HTERT RPE-1 (cell line): Measurements from ENCODE around the gene MAP2K2.
"Not testable (repeated sequence)": the region's sequence is repeated elsewhere in the genome, so short reads cannot be mapped to it uniquely, and the experiment has no call there.

Experiments
- in situ Hi-C: fragments of 300-500 bp; cut with MboI; formaldehyde crosslinking; loops from 4 replicates; pipeline ENCODE4 v1.14.3; 2020; ENCODE audit warnings: low sequenced_read_pairs

MAP2K2 gene

GRCh38 chr19:4123615-4124568 is at the start of gene MAP2K2:
TSS of gene MAP2K2 (minus strand) at chr19:4124122. CDS start at chr19:4123875, 247 bp downstream.
- in situ Hi-C loops: no loop called here

- in situ Hi-C loops: no loop called here
These were observed 49.0 kb upstream of the MAP2K2 start for GRCh38 chr19:4172861-4173473.

DNA sequence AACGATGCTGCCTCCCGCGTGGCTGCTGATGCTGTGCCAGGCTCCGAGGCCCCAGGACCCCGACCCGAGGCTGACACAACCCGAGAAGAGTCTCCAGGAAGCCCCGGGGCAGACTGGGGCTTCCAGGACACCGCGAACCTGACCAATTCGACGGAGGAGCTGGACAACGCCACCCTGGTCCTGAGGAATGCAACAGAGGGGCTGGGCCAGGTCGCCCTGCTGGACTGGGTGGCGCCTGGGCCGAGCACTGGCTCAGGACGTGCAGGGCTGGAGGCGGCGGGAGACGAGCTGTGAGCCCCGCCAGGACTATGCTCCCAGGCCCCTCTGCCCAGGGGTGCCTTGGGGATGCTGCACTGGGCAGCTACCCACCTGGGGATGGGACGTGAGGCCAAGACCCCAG is 47.8 kb upstream of the MAP2K2 start:
- in situ Hi-C loops: no loop called here

DNA sequence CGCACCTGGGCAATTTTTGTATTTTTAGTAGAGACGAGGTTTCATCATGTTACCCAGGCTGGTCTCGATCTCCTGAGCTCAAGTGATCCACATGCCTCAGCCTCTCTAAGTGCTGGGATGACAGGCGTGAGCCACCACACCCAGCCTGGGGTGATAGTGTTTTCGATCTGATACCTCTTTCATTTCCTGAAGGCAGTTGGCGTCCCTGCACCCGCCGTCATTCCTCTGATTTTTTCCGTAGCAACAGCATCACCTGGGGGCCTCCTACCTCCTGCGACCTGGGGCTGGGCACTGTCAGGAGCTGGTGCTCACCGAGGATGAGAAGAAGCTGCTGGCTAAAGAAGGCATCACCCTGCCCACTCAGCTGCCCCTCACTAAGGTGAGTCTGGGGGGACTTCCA is 40.3 kb upstream of the MAP2K2 start:
- in situ Hi-C loops: no loop called here

- in situ Hi-C loops: no loop called here
These were observed 37.6 kb upstream of the MAP2K2 start for GRCh38 chr19:4161415-4162077.

DNA sequence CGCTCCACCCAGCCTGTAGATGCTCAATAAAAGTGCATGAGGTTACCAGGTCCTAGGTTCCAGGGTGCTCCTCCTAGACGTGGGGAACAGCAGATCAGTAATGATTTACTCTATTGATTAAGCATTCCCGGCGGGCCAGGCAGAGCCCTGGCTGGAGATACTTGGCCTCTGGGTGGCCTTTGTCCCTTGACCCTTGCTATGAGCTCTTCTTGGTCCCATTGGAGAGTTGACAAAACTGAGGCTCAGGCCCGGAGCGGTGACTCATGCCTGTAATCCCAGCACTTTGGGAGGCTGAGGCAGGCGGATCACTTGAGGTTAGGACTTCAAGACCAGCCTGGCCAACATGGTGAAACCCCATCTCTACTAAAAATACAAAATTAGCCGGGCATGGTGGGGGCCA is 34.0 kb upstream of the MAP2K2 start:
- in situ Hi-C loops: not testable (repeated sequence)

GRCh38 chr19:4157164-4157563 is 33.2 kb upstream of the MAP2K2 start:
- in situ Hi-C loops: no loop called here

DNA sequence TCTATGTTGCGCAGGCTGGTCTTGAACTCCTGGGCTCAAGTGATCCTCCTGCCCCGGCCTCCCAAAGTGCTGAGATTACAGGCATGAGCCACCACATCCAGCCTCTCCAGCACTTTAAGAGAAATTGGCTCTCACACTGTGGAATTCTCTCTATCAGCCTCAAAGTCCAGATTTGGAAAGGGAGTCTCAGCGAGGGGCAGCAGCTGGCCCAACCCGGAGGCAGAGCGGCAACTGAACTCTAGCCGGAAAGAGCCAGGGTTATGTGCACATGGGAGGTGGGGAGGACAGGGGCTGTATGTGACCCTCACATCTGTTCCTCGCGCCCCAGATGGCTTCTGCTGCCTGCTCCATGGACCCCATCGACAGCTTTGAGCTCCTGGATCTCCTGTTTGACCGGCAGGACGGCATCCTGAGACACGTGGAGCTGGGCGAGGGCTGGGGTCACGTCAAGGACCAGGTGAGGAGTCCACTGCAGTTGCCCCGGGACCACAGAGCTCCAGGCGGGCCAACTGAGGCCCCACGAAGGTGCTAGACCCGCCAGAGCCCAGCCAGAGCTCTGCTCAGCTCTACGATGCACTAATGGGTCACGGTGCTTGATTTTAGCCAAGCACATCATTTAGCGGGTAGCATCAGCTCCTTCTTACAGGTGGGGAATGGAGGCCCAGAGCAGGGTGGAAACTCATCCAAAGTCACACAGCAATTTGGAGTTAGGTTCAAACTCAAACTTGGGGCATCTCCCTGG is 30.8 kb upstream of the MAP2K2 start:
- in situ Hi-C loops: no loop called here

DNA sequence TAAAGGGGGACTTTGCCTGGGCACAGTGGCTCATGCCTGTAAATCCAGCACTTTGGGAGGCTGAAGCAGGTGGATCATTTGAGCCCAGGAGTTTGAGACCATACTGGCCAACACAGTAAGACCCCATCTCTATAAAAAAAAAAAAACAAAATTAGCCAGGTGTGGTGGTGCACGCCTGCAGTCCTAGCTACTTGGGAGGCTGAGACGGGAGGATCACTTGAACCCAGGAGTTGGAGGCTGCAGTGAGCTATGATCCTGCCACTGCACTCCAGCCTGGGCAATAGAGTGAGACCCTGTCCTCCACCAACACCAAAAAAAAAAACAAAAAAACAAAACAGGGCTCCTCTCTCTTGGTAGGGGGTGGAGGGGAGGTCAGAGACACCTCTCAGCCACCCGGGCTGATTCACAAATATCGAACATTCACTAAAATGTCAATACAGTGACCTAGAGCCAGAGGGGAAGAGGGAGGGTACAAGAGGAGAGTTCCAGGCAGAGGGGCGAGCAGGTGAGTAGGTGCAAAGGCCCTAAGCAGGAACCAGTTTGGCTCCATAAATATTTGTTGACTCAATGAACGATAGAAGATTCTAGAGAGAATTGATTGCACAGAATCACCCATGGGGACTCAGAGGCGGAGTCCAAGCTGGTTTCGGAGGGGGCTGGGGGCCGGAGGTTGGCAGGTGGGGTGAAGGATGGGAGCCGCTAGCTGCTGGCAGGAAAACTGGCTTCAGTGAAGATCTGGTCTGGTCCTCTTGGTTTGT is 28.5 kb upstream of the MAP2K2 start:
- in situ Hi-C loops: no loop called here

GRCh38 chr19:4151623-4152022 is 27.7 kb upstream of the MAP2K2 start:
- in situ Hi-C loops: no loop called here

DNA sequence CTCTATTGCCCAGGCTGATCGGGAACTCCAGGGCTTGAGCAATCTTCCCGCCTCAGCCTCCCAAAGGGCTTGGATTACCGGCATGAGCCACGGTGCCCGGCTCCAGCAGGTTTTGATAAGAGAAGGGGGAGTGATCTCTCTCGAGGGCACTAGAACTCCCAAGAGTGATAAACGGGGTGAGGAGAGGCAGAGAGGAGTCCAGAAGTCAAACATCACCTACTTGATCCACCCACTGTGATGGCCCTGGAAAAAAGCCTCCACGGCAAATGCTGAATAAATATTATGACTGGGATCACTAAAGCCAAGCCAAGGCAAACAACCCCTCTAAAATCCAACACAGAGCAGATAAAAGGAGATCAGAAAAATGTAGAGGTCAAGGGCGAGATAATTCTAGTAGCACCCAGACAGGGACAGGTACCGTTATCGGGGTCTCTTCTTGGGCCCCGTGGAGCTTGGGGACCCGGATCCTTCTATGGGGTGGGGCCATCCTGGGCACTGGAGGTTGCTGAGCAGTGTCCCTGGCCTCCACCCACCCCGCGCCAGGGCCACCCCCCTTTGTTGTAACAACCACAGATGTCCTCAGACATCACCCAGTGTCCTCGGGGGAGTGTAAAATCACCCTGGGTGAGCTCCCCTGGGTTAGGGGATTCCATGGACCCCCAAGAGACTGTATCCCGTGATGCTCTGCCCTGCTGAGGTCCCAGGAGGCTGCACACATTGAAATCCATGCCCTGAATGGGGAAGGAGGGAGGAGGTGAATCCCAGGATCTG is 25.8 kb upstream of the MAP2K2 start:
- in situ Hi-C loops: no loop called here

DNA sequence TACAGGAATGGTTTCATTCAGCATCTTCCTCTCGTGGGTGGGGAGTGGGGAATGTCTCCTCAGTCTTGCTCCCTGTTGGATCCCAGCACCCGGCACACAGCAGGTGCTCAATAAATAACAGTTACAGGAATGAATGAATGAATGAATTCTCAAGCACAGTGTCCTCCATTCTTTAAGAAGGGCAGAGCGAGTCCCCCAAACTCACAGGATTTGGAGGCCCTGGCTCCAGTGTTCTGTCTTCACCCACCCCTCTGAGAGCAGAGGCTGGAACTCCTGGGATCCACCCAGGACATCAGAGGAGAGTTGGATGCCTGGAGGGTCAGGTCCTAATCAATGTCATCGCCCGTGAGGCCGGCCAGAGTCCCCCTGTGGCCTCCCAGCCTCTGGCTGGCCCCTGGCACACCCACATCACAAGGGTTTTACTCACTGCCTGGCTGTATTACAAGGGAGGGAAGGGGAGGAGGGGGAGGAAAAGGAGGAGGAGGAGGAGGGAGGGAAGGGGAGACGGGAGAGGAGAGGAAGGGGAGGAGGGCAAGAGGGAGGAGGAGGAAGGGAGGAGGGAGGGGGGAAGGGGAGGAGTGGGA is 20.8 kb upstream of the MAP2K2 start:
- in situ Hi-C loops: no loop called here

GRCh38 chr19:4142916-4143315 is 19.0 kb upstream of the MAP2K2 start:
- in situ Hi-C loops: not testable (repeated sequence)

DNA sequence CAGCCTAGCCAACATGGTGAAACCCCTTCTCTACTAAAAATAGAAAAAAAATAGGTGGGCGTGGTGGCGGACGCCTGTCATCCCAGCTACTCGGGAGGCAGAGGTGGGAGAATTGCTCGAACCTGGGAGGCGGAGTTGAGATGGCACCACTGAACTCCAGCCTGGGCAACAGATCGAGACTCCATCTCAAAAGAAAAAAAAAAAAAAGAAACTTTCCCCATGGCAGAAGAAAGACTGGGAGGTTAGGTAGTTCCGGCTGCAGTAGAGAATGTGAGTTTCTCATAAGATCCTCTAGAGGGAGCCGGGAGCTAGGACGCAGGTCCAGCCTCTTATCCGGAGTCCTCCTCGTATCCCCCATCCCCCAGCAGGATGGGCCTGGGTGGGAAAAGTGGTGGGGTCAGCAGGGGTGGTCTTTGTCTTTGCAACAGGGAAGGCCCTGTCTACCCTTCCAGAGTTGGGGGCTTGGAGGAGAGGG is 16.4 kb upstream of the MAP2K2 start:
- in situ Hi-C loops: no loop called here

GRCh38 chr19:4139614-4140236 is 15.8 kb upstream of the MAP2K2 start:
- in situ Hi-C loops: no loop called here

- in situ Hi-C loops: no loop called here
These were observed 14.5 kb upstream of the MAP2K2 start for GRCh38 chr19:4138445-4138844.

DNA sequence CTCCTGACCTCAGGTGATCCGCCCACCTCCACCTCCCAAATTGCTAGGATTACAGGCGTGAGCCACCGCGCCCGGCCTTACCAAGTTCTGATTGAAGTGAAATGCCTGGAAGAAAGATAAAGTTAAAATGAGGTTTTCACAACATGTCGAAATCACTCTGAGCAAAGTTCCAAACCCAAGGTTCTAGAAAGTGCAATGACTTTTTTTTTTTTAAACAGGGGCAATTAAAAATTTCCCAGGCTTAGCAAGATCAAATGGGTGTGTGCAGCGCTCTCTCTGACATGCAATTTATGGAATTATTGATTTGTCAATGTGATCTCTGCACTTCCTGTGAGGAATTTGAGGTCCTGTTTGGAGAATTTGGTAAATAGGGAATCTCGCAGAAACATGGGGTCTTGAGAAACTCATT is 12.8 kb upstream of the MAP2K2 start:
- in situ Hi-C loops: no loop called here

DNA sequence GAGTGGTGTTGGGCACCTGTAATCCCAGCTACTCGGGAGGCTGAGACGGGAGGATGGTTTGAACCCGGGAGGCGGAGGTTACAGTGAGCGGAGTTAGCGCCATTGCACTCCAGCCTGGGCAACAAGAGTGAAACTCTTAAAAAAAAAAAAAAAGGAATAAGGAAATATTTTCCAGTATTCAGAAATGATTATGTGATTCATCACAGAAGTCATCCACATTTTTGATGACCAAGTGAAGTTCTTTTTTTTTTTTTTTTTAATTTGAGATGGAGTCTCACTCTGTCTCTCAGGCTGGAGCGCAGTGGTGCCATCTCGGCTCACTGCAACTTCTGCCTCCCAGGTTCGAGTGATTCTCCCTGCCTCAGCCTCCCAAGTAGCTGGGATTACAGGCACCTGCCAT is 11.5 kb upstream of the MAP2K2 start:
- in situ Hi-C loops: not testable (repeated sequence)

GRCh38 chr19:4134351-4134750 is 10.4 kb upstream of the MAP2K2 start:
- in situ Hi-C loops: no loop called here
